GM12801 (cell line): ENCODE data around the gene C18orf32.

Experiments used
- TF ChIP-seq, protein P1 (sequence below): IDR thresholded peaks from one replicate; pipeline ENCODE4 v1.5.1; 2011; ENCODE audit warnings: control low read depth; ENCODE audit not compliant: insufficient read length; ENCODE audit errors: extremely low read depth

The C18orf32 gene

GRCh38 chr18:49483198-49483597, 3.8 kb downstream of the C18orf32 start:
- TF ChIP-seq, protein P1, sequence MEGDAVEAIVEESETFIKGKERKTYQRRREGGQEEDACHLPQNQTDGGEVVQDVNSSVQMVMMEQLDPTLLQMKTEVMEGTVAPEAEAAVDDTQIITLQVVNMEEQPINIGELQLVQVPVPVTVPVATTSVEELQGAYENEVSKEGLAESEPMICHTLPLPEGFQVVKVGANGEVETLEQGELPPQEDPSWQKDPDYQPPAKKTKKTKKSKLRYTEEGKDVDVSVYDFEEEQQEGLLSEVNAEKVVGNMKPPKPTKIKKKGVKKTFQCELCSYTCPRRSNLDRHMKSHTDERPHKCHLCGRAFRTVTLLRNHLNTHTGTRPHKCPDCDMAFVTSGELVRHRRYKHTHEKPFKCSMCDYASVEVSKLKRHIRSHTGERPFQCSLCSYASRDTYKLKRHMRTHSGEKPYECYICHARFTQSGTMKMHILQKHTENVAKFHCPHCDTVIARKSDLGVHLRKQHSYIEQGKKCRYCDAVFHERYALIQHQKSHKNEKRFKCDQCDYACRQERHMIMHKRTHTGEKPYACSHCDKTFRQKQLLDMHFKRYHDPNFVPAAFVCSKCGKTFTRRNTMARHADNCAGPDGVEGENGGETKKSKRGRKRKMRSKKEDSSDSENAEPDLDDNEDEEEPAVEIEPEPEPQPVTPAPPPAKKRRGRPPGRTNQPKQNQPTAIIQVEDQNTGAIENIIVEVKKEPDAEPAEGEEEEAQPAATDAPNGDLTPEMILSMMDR: no peak

DNA sequence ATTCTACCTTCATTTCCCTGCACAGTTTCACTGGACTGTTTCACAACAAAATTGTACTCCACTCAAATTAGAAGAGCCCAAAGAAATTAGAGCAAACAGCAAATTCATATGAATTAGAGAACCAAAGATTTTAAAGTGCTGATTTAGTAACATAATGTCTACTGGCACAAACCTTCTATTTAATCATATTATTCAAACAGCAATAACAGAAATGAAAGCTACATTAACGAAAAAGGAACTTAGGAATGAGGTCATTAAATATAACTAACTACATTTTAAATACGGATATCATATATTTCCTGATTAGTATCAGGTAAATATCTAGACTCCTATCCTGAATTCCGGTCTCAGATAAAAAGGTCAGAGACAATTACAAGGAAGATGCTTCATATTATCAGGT, 5.1 kb downstream of the C18orf32 start:
- TF ChIP-seq, protein P1: no peak

GRCh38 chr18:49481317-49481716, 5.7 kb downstream of the C18orf32 start:
- TF ChIP-seq, protein P1: no peak

GRCh38 chr18:49479381-49480137, 7.5 kb downstream of the C18orf32 start:
- TF ChIP-seq, protein P1: no peak

- TF ChIP-seq, protein P1: no peak
Observed at GRCh38 chr18:49476664-49477411, 10.2 kb downstream of the C18orf32 start.

GRCh38 chr18:49473721-49474120, 13.3 kb downstream of the C18orf32 start:
- TF ChIP-seq, protein P1: no peak

DNA sequence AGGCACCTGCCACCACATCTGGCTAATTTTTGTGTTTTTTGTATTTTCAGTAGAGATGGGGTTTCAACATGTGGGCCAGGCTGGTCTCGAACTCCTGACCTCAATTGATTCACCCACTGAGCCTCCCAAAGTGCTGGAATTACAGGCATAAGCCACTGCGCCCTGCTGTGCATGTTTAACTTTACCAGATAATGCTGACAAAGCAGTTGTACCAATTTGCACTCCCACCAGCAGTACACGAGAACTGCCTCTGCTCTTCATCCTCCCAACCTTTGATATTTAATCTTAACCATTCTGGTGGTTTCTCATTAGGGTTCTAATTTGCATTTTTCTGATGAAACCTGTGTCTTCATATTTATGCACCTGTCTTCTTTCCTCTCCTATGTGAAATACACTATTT, 14.6 kb downstream of the C18orf32 start:
- TF ChIP-seq, protein P1: no peak
